ENCODE data around the gene ITGA1. TPM values are rescaled to one million over a fixed set of nuclear protein-coding genes. Genes with fewer than 3 reads are reported as not detected.
A peak's percentile ranks its signal among the peaks of the same experiment; 100 is the strongest.

ITGA1 gene
- total RNA-seq, 4 donors from 2014 or later = 21.2 to 49.5 (median 43.1) TPM

GRCh38 chr5:52801329-52801728 lies 13.6 kb downstream of the ITGA1 start:
- Histone ChIP-seq H3K27ac (peak overlapping the region; percentile 81 to 94 (median 88)), H3K27me3 (no peaks in the 10 kb centered on the region), H3K4me3 (peak overlapping the region; percentile 57 to 73 (median 62)), H3K36me3 (peaks cover 0 to 5% (median 0%) of the 10 kb centered on the region in 3 donors), H3K9me3 (no peaks in the 10 kb centered on the region), H3K4me1 (peaks cover 0 to 32% (median 10%) of the 10 kb centered on the region in 4 donors)
- DNase-seq = peak in 1 of 3 donors; percentile 45
- no peak for TF ChIP-seq POLR2A (IDR thresholded peaks at IDR 0.05)
- TF ChIP-seq, protein P1, sequence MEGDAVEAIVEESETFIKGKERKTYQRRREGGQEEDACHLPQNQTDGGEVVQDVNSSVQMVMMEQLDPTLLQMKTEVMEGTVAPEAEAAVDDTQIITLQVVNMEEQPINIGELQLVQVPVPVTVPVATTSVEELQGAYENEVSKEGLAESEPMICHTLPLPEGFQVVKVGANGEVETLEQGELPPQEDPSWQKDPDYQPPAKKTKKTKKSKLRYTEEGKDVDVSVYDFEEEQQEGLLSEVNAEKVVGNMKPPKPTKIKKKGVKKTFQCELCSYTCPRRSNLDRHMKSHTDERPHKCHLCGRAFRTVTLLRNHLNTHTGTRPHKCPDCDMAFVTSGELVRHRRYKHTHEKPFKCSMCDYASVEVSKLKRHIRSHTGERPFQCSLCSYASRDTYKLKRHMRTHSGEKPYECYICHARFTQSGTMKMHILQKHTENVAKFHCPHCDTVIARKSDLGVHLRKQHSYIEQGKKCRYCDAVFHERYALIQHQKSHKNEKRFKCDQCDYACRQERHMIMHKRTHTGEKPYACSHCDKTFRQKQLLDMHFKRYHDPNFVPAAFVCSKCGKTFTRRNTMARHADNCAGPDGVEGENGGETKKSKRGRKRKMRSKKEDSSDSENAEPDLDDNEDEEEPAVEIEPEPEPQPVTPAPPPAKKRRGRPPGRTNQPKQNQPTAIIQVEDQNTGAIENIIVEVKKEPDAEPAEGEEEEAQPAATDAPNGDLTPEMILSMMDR (IDR thresholded peaks at IDR 0.05) = no peak

DNA sequence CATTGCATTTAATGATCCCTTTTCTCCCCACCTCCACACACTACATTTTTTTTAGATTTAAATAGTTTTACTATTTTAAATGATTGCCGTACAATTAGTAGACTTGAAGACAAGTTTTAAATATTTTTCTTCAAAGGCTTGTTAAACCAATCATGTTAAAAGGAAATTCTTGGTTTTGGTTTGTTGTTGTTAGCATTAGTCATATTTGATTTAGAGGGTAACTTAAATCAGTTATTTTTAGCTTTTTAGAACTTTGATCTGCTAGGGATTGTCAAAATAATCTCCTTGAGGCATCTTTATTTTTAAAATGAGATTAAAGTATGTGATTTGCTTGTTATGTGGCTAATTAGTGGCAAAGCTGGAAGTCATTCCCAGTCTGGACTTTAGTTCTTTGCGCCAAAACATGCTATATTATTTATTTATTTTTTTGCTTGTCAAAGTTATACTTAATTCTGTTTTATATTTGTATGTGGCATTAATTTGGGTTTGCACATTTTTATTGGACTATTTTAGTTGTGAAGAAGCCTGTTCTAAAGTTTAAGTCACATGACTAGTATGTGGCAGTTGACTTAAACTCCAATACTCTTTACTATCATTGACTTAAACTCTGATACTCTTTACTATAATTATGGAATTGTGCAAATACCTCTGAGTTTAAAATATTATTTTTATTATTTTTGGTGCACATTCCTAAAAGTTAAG lies 14.7 kb downstream of the ITGA1 start:
- peaks cover 0 to 35% (median 10%) of the 10 kb centered on the region in 4 donors for H3K4me1 ChIP-seq
- TF ChIP-seq, protein P1 (IDR thresholded peaks at IDR 0.05) = no peak
- TF ChIP-seq POLR2A (IDR thresholded peaks at IDR 0.05) = no peak
- H3K27ac ChIP-seq = peak overlapping the region in 1 of 4 donors; percentile 91
- no peak for DNase-seq
- H3K9me3 ChIP-seq = no peaks in the 10 kb centered on the region
- peak overlapping the region in 2 of 4 donors; percentile 57 to 73 for H3K4me3 ChIP-seq
- H3K27me3 ChIP-seq = no peaks in the 10 kb centered on the region
- peaks cover 0 to 5% (median 0%) of the 10 kb centered on the region in 3 donors for H3K36me3 ChIP-seq

- no peak for DNase-seq
- peaks cover 0 to 5% (median 0%) of the 10 kb centered on the region in 3 donors for H3K36me3 ChIP-seq
- H3K27ac ChIP-seq = peak overlapping the region in 1 of 4 donors; percentile 53
- no peaks in the 10 kb centered on the region for H3K27me3 ChIP-seq
- peaks cover 0 to 35% (median 10%) of the 10 kb centered on the region in 4 donors for H3K4me1 ChIP-seq
- peak overlapping the region in 1 of 4 donors; percentile 57 for H3K4me3 ChIP-seq
- TF ChIP-seq, protein P1 (IDR thresholded peaks at IDR 0.05) = no peak
- no peak for TF ChIP-seq POLR2A (IDR thresholded peaks at IDR 0.05)
- no peaks in the 10 kb centered on the region for H3K9me3 ChIP-seq
Observed at GRCh38 chr5:52802974-52803336, 15.2 kb downstream of the ITGA1 start.

- H3K36me3 ChIP-seq = peaks cover 0 to 5% (median 0%) of the 10 kb centered on the region in 3 donors
- DNase-seq = no peak
- peak overlapping the region in 1 of 4 donors; percentile 6 for H3K4me3 ChIP-seq
- peak overlapping the region in 1 of 4 donors; percentile 53 for H3K27ac ChIP-seq
- no peaks in the 10 kb centered on the region for H3K9me3 ChIP-seq
- peaks cover 0 to 26% (median 10%) of the 10 kb centered on the region in 4 donors for H3K4me1 ChIP-seq
- H3K27me3 ChIP-seq = no peaks in the 10 kb centered on the region
- TF ChIP-seq, protein P1 (IDR thresholded peaks at IDR 0.05) = no peak
Observed at GRCh38 chr5:52804387-52804791, 16.7 kb downstream of the ITGA1 start.

GRCh38 chr5:52804981-52805380 lies 17.3 kb downstream of the ITGA1 start:
- peak overlapping the region in 1 of 4 donors; percentile 53 for H3K27ac ChIP-seq

More at GRCh38 chr5:52804981-52805380, 17.3 kb downstream of the ITGA1 start:
- TF ChIP-seq POLR2A (IDR thresholded peaks at IDR 0.05) = no peak
- TF ChIP-seq, protein P1 (IDR thresholded peaks at IDR 0.05) = no peak
- no peaks in the 10 kb centered on the region for H3K9me3 ChIP-seq
- H3K27me3 ChIP-seq = no peaks in the 10 kb centered on the region
- peaks cover 0 to 5% (median 0%) of the 10 kb centered on the region in 3 donors for H3K36me3 ChIP-seq
- H3K4me1 ChIP-seq = peaks cover 0 to 26% (median 10%) of the 10 kb centered on the region in 4 donors
- H3K4me3 ChIP-seq = no peak overlapping the region
- no peak for DNase-seq
